ENCODE results near the gene PLXNA4.

PLXNA4 gene

GRCh38 chr7:132122901-132123300, 453.4 kb downstream of the PLXNA4 start:
- H2AFZ ChIP-seq (ENCODE audit: low read depth, low read length, severe bottlenecking), result no peak overlapping the region
- H4K20me1 ChIP-seq (ENCODE audit: low read depth, low read length), result no peaks in the 10 kb centered on the region
- H3F3A ChIP-seq (ENCODE audit: insufficient read depth), result no peaks in the 10 kb centered on the region
- H3K4me2 ChIP-seq (ENCODE audit: low read depth, low read length, poor library complexity, severe bottlenecking), result no peak overlapping the region
- no peak for TF ChIP-seq CTCF (IDR thresholded peaks at IDR 0.05; ENCODE audit: insufficient read depth, low read length, poor library complexity, severe bottlenecking)
- TF ChIP-seq EZH2phosphoT487 (conservative IDR thresholded peaks at IDR 0.05; ENCODE audit: low read length), result no peak
- no peaks in the 10 kb centered on the region for H3K9me3 ChIP-seq (ENCODE audit: insufficient read depth, low read length)
- H3K36me3 ChIP-seq (ENCODE audit: low read length), result no peaks in the 10 kb centered on the region
- no peaks in the 10 kb centered on the region for H3K27me3 ChIP-seq (ENCODE audit: low read length)
- no peaks in the 10 kb centered on the region for H3K79me2 ChIP-seq (ENCODE audit: insufficient read depth, low read length)
- H3K9me2 ChIP-seq (replicated peaks; ENCODE audit: insufficient read depth, low read length), result no peaks in the 10 kb centered on the region
- no peak overlapping the region for H3K27ac ChIP-seq (ENCODE audit: low read depth, low read length)
- no peak overlapping the region for H3K4me3 ChIP-seq (ENCODE audit: insufficient read depth, low read length, poor library complexity, severe bottlenecking)
- no peak overlapping the region for H3K9ac ChIP-seq (ENCODE audit: low read length)

- H3K27ac ChIP-seq (ENCODE audit: low read depth, low read length), result no peak overlapping the region
- H3K9me2 ChIP-seq (replicated peaks; ENCODE audit: insufficient read depth, low read length), result no peaks in the 10 kb centered on the region
- no peak overlapping the region for H3K4me3 ChIP-seq (ENCODE audit: insufficient read depth, low read length, poor library complexity, severe bottlenecking)
- no peak overlapping the region for H2AFZ ChIP-seq (ENCODE audit: low read depth, low read length, severe bottlenecking)
- TF ChIP-seq EZH2phosphoT487 (conservative IDR thresholded peaks at IDR 0.05; ENCODE audit: low read length) (no peak), CTCF (IDR thresholded peaks at IDR 0.05; ENCODE audit: insufficient read depth, low read length, poor library complexity, severe bottlenecking) (no peak)
- no peak overlapping the region for H3K4me2 ChIP-seq (ENCODE audit: low read depth, low read length, poor library complexity, severe bottlenecking)
- H3K9me3 ChIP-seq (ENCODE audit: insufficient read depth, low read length), result no peaks in the 10 kb centered on the region
- no peaks in the 10 kb centered on the region for H4K20me1 ChIP-seq (ENCODE audit: low read depth, low read length)
- H3F3A ChIP-seq (ENCODE audit: insufficient read depth), result no peaks in the 10 kb centered on the region
- H3K27me3 ChIP-seq (ENCODE audit: low read length), result no peaks in the 10 kb centered on the region
- no peaks in the 10 kb centered on the region for H3K36me3 ChIP-seq (ENCODE audit: low read length)
- H3K79me2 ChIP-seq (ENCODE audit: insufficient read depth, low read length), result no peaks in the 10 kb centered on the region
- H3K9ac ChIP-seq (ENCODE audit: low read length), result no peak overlapping the region
Measured at GRCh38 chr7:132121987-132122386, 454.3 kb downstream of the PLXNA4 start.

- Histone ChIP-seq H4K20me1 (ENCODE audit: low read depth, low read length) (no peaks in the 10 kb centered on the region), H3K4me3 (ENCODE audit: insufficient read depth, low read length, poor library complexity, severe bottlenecking) (no peak overlapping the region), H3F3A (ENCODE audit: insufficient read depth) (no peaks in the 10 kb centered on the region), H3K36me3 (ENCODE audit: low read length) (no peaks in the 10 kb centered on the region), H2AFZ (ENCODE audit: low read depth, low read length, severe bottlenecking) (no peak overlapping the region), H3K9me3 (ENCODE audit: insufficient read depth, low read length) (no peaks in the 10 kb centered on the region), H3K27me3 (ENCODE audit: low read length) (no peaks in the 10 kb centered on the region), H3K27ac (ENCODE audit: low read depth, low read length) (no peak overlapping the region), H3K9me2 (replicated peaks; ENCODE audit: insufficient read depth, low read length) (no peaks in the 10 kb centered on the region), H3K4me2 (ENCODE audit: low read depth, low read length, poor library complexity, severe bottlenecking) (no peak overlapping the region), H3K79me2 (ENCODE audit: insufficient read depth, low read length) (no peaks in the 10 kb centered on the region), H3K9ac (ENCODE audit: low read length) (no peak overlapping the region)
- TF ChIP-seq CTCF (IDR thresholded peaks at IDR 0.05; ENCODE audit: insufficient read depth, low read length, poor library complexity, severe bottlenecking), result no peak
- TF ChIP-seq EZH2phosphoT487 (conservative IDR thresholded peaks at IDR 0.05; ENCODE audit: low read length), result no peak
Measured at GRCh38 chr7:132118641-132119040, 457.6 kb downstream of the PLXNA4 start.
